ENCODE measurements around the gene CD276. TPM values are rescaled to one million over a fixed set of nuclear protein-coding genes. Genes with fewer than 3 reads are reported as not detected.

The CD276 gene
- total RNA-seq, 3 donors from 2014 or later = 26.2 to 39.2 (median 29.9) TPM

DNA sequence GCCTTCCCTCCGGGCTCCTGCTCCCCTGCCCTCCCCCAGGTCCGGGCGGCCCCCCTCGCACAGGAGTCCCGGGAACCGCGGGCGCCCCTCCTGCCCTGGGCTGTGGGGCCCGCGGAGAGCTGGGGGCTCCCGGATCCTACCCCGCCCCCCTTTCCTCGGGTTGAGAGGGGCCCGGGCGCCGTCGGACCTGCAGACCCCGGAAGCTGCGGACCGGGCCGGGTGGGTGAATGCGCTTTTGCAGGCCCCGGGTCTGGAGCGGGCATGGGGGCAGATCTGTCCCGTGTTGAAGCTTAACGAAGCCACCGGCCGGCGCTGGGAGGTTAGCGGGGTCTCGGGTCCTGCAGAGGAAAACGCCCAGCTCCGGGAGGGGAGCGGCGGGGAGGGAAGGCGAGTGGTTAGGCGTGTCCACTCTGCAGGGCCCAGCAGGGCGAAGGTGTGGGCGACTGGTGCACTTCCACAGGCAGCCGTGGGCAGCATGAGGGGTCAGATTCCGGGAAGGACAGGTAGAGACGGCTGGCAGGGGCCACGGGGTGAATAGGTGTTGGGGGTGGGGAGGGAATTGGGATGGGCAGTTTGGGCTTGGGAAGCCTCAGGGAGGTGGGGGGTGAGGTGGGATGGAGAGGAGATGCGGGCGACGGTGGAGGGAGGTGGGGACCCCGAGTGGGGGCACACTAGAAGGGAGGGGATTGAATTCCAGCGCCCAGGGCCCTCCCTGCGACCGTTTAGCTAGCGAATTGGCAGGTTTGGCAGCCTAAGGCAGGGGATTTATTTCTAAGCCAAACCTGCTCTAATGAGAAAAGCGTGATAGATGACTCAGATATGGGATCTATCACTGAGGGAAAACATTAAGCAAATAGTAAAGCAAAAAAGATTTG is 635 bp downstream of the CD276 start:
- ATAC-seq = peak; percentile 51
- Histone ChIP-seq H3K9me3 (no peaks in the 10 kb centered on the region), H3K4me3 (peak overlapping the region; percentile 63), H3K36me3 (ENCODE audit: low read depth) (no peaks in the 10 kb centered on the region), H3K4me1 (ENCODE audit: low read depth) (peaks cover 11% of the 10 kb centered on the region)
- peak in 2 of 3 donors; percentile 40 to 57 for DNase-seq
- intact Hi-C loops (cut with DNase I, micrococcal nuclease) = loop anchor here in 1 of 2 donors (10.0 kb wide), 1 partner anchor 50 kb away; the partner anchor contains the start of gene NPTN
- TF ChIP-seq, protein P1, sequence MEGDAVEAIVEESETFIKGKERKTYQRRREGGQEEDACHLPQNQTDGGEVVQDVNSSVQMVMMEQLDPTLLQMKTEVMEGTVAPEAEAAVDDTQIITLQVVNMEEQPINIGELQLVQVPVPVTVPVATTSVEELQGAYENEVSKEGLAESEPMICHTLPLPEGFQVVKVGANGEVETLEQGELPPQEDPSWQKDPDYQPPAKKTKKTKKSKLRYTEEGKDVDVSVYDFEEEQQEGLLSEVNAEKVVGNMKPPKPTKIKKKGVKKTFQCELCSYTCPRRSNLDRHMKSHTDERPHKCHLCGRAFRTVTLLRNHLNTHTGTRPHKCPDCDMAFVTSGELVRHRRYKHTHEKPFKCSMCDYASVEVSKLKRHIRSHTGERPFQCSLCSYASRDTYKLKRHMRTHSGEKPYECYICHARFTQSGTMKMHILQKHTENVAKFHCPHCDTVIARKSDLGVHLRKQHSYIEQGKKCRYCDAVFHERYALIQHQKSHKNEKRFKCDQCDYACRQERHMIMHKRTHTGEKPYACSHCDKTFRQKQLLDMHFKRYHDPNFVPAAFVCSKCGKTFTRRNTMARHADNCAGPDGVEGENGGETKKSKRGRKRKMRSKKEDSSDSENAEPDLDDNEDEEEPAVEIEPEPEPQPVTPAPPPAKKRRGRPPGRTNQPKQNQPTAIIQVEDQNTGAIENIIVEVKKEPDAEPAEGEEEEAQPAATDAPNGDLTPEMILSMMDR (IDR thresholded peaks at IDR 0.05) = no peak

GRCh38 chr15:73685981-73686380 is 1.8 kb downstream of the CD276 start:
- intact Hi-C loops (cut with DNase I, micrococcal nuclease) = loop anchor here in 1 of 2 donors (10.0 kb wide), 1 partner anchor 51 kb away; the partner anchor contains the start of gene NPTN

DNA sequence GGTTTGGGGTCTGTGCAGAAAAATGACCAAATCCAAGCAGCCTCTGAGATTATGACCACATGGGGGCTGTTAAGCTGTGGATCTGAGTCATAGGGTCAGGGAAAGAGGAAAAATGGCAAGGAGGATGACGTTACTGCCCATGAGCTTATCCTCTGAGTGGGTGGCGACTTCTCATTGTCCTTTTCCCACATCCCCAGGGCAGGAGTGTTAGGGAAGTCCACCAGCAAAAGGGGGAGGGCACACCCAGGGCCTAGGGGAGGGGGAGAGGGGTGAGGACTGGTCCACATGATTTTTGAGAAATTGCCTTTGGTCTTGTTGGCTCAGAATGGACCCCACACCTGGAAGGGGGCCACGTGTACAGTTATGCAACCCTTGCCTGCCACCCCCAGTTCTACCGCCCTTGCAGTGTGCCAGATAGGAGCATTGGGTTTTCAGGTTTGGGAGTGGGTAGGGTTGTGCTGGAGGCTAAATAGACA is 2.6 kb downstream of the CD276 start:
- DNase-seq = no peak
- no peak for ATAC-seq
- Histone ChIP-seq H3K4me1 (ENCODE audit: low read depth) (peaks cover 11% of the 10 kb centered on the region), H3K4me3 (no peak overlapping the region), H3K36me3 (ENCODE audit: low read depth) (no peaks in the 10 kb centered on the region), H3K9me3 (no peaks in the 10 kb centered on the region)
- intact Hi-C loops (cut with DNase I, micrococcal nuclease) = loop anchor here in 1 of 2 donors (10.0 kb wide), 1 partner anchor 52 kb away; the partner anchor contains the start of gene NPTN
- TF ChIP-seq, protein P1 (IDR thresholded peaks at IDR 0.05) = no peak

More at GRCh38 chr15:73685981-73686380, 1.8 kb downstream of the CD276 start:
- DNase-seq (no peak), ATAC-seq (no peak)
- Histone ChIP-seq H3K9me3 (no peaks in the 10 kb centered on the region), H3K4me1 (ENCODE audit: low read depth) (peaks cover 11% of the 10 kb centered on the region), H3K36me3 (ENCODE audit: low read depth) (no peaks in the 10 kb centered on the region), H3K4me3 (no peak overlapping the region)
- TF ChIP-seq, protein P1 (IDR thresholded peaks at IDR 0.05) = no peak

DNA sequence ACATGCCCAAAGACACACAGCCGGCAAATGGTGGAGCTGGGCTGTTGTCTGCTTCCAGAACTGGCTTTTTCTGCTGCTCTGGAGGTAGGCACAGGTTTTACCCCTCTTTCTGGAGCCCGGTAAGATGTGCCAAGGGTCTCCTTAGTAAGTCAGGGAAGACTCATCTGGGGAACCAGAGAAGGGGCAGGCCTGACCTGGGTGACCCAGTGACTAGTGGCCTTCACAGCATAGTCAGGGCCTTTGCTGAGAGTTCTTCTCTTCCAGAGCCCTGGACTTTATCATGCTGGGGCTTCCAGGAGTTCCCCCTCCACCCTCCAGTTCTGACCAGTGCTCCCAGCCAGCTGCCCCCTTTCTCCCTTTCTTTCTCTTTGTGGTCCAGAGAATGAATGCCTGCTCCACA is 3.2 kb downstream of the CD276 start:
- no peak for DNase-seq
- Histone ChIP-seq H3K9me3 (no peaks in the 10 kb centered on the region), H3K4me1 (ENCODE audit: low read depth) (peaks cover 11% of the 10 kb centered on the region), H3K36me3 (ENCODE audit: low read depth) (no peaks in the 10 kb centered on the region), H3K4me3 (no peak overlapping the region)
- intact Hi-C loops (cut with DNase I, micrococcal nuclease) = loop anchor here in 1 of 2 donors (10.0 kb wide), 1 partner anchor 53 kb away; the partner anchor contains the start of gene NPTN
- no peak for ATAC-seq
- TF ChIP-seq, protein P1 (IDR thresholded peaks at IDR 0.05) = no peak

DNA sequence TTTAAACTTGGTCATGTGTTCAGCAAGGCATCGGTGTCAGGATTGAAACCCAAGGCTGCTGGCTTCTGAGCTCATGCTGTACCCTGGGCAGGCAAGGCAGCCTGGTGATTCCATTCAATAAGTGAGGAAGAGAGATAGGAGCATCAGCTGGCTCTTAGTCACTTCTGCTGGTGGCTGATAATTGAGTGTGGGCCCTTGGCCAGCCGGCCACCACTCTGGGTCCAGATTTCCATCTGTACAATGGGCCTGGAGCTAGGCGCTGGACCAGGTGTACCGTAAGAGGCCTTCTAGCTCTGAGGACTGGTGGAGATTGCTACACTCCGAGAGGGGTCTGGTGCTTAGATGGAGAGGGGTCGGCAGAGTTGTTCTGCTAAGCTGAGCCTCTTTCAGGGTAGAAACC is 4.3 kb downstream of the CD276 start:
- TF ChIP-seq, protein P1 (IDR thresholded peaks at IDR 0.05) = no peak
- Histone ChIP-seq H3K4me1 (ENCODE audit: low read depth) (peaks cover 10% of the 10 kb centered on the region), H3K9me3 (no peaks in the 10 kb centered on the region), H3K4me3 (no peak overlapping the region), H3K36me3 (ENCODE audit: low read depth) (no peaks in the 10 kb centered on the region)
- intact Hi-C loops (cut with DNase I, micrococcal nuclease) = loop anchor here in 1 of 2 donors (10.0 kb wide), 1 partner anchor 54 kb away; the partner anchor contains the start of gene NPTN
- no peak for DNase-seq
- ATAC-seq = no peak

Data from mucosa of descending colon (tissue), 3 donors.